Measurements from ENCODE around the gene ZNF212. TPM values are rescaled to one million over a fixed set of nuclear protein-coding genes. Genes with fewer than 3 reads are reported as not detected.

Gene ZNF212
- total RNA-seq, 1 experiment from 2014 or later: 11.5 TPM

- H3K4me3 ChIP-seq: no peak overlapping the region
- H3K36me3 ChIP-seq: peaks cover 12% of the 10 kb centered on the region
- no peak for DNase-seq
- peaks cover 3% of the 10 kb centered on the region; the same call in 1 of the 2 replicates for H3K4me1 ChIP-seq
- no peak overlapping the region for H3K27ac ChIP-seq
- no peaks in the 10 kb centered on the region for H3K9me3 ChIP-seq (replicated peaks)
- H3K27me3 ChIP-seq: no peaks in the 10 kb centered on the region
Measured at GRCh38 chr7:149281508-149282330, 42.3 kb downstream of the ZNF212 start.

- Histone ChIP-seq H3K36me3 (peaks cover 9% of the 10 kb centered on the region), H3K27ac (no peak overlapping the region), H3K4me3 (no peak overlapping the region), H3K4me1 (peaks cover 3% of the 10 kb centered on the region; the same call in 1 of the 2 replicates), H3K27me3 (no peaks in the 10 kb centered on the region), H3K9me3 (replicated peaks) (no peaks in the 10 kb centered on the region)
- no peak for DNase-seq
Measured at GRCh38 chr7:149282331-149282655, 42.8 kb downstream of the ZNF212 start.

GRCh38 chr7:149283321-149283720 lies 43.9 kb downstream of the ZNF212 start:
- no peak for DNase-seq
- Histone ChIP-seq H3K4me1 (peaks cover 3% of the 10 kb centered on the region; the same call in 1 of the 2 replicates), H3K27ac (no peak overlapping the region), H3K9me3 (replicated peaks) (no peaks in the 10 kb centered on the region), H3K27me3 (no peaks in the 10 kb centered on the region), H3K36me3 (peaks cover 2% of the 10 kb centered on the region; the same call in 1 of the 2 replicates), H3K4me3 (no peak overlapping the region)

GRCh38 chr7:149284343-149284742 lies 44.9 kb downstream of the ZNF212 start:
- DNase-seq: no peak
- no peaks in the 10 kb centered on the region for H3K36me3 ChIP-seq
- H3K27me3 ChIP-seq: no peaks in the 10 kb centered on the region
- H3K4me1 ChIP-seq: peaks cover 3% of the 10 kb centered on the region; the same call in 1 of the 2 replicates
- H3K4me3 ChIP-seq: no peak overlapping the region; the same call in 1 of the 2 replicates
- H3K27ac ChIP-seq: no peak overlapping the region
- H3K9me3 ChIP-seq (replicated peaks): no peaks in the 10 kb centered on the region

GRCh38 chr7:149284850-149285585 lies 45.6 kb downstream of the ZNF212 start:
- no peaks in the 10 kb centered on the region for H3K27me3 ChIP-seq
- peaks cover 3% of the 10 kb centered on the region; the same call in 1 of the 2 replicates for H3K4me1 ChIP-seq
- peak overlapping the region; percentile 87 for H3K4me3 ChIP-seq
- no peaks in the 10 kb centered on the region for H3K9me3 ChIP-seq (replicated peaks)
- DNase-seq: peak; percentile 96
- H3K36me3 ChIP-seq: no peaks in the 10 kb centered on the region
- H3K27ac ChIP-seq: peak overlapping the region; percentile 79

- peak; percentile 51 to 63 for DNase-seq
- H3K9me3 ChIP-seq (replicated peaks): no peaks in the 10 kb centered on the region
- H3K27ac ChIP-seq: peak overlapping the region; percentile 79
- peaks cover 3% of the 10 kb centered on the region; the same call in 1 of the 2 replicates for H3K4me1 ChIP-seq
- H3K36me3 ChIP-seq: no peaks in the 10 kb centered on the region
- no peaks in the 10 kb centered on the region for H3K27me3 ChIP-seq
- H3K4me3 ChIP-seq: peak overlapping the region; percentile 87
Measured at GRCh38 chr7:149285603-149286002, 46.2 kb downstream of the ZNF212 start.

GRCh38 chr7:149286811-149287400 lies 47.5 kb downstream of the ZNF212 start:
- no peak overlapping the region for H3K4me3 ChIP-seq
- no peaks in the 10 kb centered on the region for H3K9me3 ChIP-seq (replicated peaks)
- peaks cover 3% of the 10 kb centered on the region; the same call in 1 of the 2 replicates for H3K4me1 ChIP-seq
- DNase-seq: no peak
- no peak overlapping the region for H3K27ac ChIP-seq
- no peaks in the 10 kb centered on the region for H3K27me3 ChIP-seq
- H3K36me3 ChIP-seq: no peaks in the 10 kb centered on the region

GRCh38 chr7:149287622-149288021 lies 48.2 kb downstream of the ZNF212 start:
- Histone ChIP-seq H3K27ac (no peak overlapping the region), H3K27me3 (no peaks in the 10 kb centered on the region), H3K4me3 (no peak overlapping the region), H3K9me3 (replicated peaks) (no peaks in the 10 kb centered on the region), H3K4me1 (peaks cover 3% of the 10 kb centered on the region; the same call in 1 of the 2 replicates), H3K36me3 (no peaks in the 10 kb centered on the region)
- DNase-seq: no peak

- Histone ChIP-seq H3K4me3 (no peak overlapping the region), H3K27me3 (no peaks in the 10 kb centered on the region), H3K36me3 (no peaks in the 10 kb centered on the region)
Measured at GRCh38 chr7:149289262-149289661, 49.8 kb downstream of the ZNF212 start.

GRCh38 chr7:149289856-149290255 lies 50.4 kb downstream of the ZNF212 start:
- Histone ChIP-seq H3K36me3 (no peaks in the 10 kb centered on the region), H3K9me3 (replicated peaks) (no peaks in the 10 kb centered on the region), H3K4me1 (peaks cover 3% of the 10 kb centered on the region; the same call in 1 of the 2 replicates), H3K27me3 (no peaks in the 10 kb centered on the region), H3K27ac (no peak overlapping the region), H3K4me3 (no peak overlapping the region)
- no peak for DNase-seq

More at GRCh38 chr7:149289262-149289661, 49.8 kb downstream of the ZNF212 start:
- Histone ChIP-seq H3K4me1 (peaks cover 3% of the 10 kb centered on the region; the same call in 1 of the 2 replicates), H3K9me3 (replicated peaks) (no peaks in the 10 kb centered on the region), H3K27ac (no peak overlapping the region)
- no peak for DNase-seq

- H3K27ac ChIP-seq: no peak overlapping the region
- DNase-seq: no peak
- no peaks in the 10 kb centered on the region for H3K9me3 ChIP-seq (replicated peaks)
- no peaks in the 10 kb centered on the region for H3K27me3 ChIP-seq
- H3K4me3 ChIP-seq: no peak overlapping the region
- H3K36me3 ChIP-seq: no peaks in the 10 kb centered on the region
- no peaks in the 10 kb centered on the region for H3K4me1 ChIP-seq
Measured at GRCh38 chr7:149291036-149291780, 51.8 kb downstream of the ZNF212 start.

GRCh38 chr7:149291781-149292461 lies 52.5 kb downstream of the ZNF212 start:
- Histone ChIP-seq H3K4me1 (no peaks in the 10 kb centered on the region), H3K27ac (no peak overlapping the region), H3K4me3 (no peak overlapping the region), H3K36me3 (no peaks in the 10 kb centered on the region), H3K27me3 (no peaks in the 10 kb centered on the region), H3K9me3 (replicated peaks) (no peaks in the 10 kb centered on the region)
- DNase-seq: no peak

- Histone ChIP-seq H3K27ac (no peak overlapping the region), H3K4me1 (no peaks in the 10 kb centered on the region), H3K4me3 (no peak overlapping the region), H3K36me3 (no peaks in the 10 kb centered on the region), H3K27me3 (no peaks in the 10 kb centered on the region), H3K9me3 (replicated peaks) (no peaks in the 10 kb centered on the region)
- peak; percentile 35 to 53 for DNase-seq
Measured at GRCh38 chr7:149292462-149292823, 53.0 kb downstream of the ZNF212 start.

GRCh38 chr7:149293338-149293737 lies 53.9 kb downstream of the ZNF212 start:
- Histone ChIP-seq H3K27ac (no peak overlapping the region), H3K4me3 (no peak overlapping the region), H3K36me3 (no peaks in the 10 kb centered on the region), H3K4me1 (no peaks in the 10 kb centered on the region), H3K27me3 (no peaks in the 10 kb centered on the region), H3K9me3 (replicated peaks) (no peaks in the 10 kb centered on the region)
- no peak for DNase-seq

Data from SJCRH30 (cell line).